ENCODE results near the gene HOXB4.

- TF ChIP-seq POLR2A (IDR thresholded peaks at IDR 0.05; ENCODE audit: low read depth, low read length) (no peak), POLR2AphosphoS5 (IDR thresholded peaks at IDR 0.05; ENCODE audit: low read depth, low read length) (no peak), TAF1 (IDR thresholded peaks at IDR 0.05; ENCODE audit: low read depth, low read length) (no peak), SPI1 (IDR thresholded peaks at IDR 0.05; ENCODE audit: low read depth, low read length) (no peak)
Observed at GRCh38 chr17:48530887-48531272, 47.3 kb downstream of the HOXB4 start, which contains the start of gene HOXB1.

Measured in GM12891 (cell line).